G401.6 (cell line): ENCODE results near the gene HAPSTR1.
"Not testable (repeated sequence)": the region's sequence is repeated elsewhere in the genome, so short reads cannot be mapped to it uniquely, and the experiment has no call there.

Experiments
- FAIRE-seq: peaks from 2 replicates; lab custom pipeline; 2012; peaks lifted over from hg19 to GRCh38; lab: Jason Lieb, UNC

Gene HAPSTR1

DNA sequence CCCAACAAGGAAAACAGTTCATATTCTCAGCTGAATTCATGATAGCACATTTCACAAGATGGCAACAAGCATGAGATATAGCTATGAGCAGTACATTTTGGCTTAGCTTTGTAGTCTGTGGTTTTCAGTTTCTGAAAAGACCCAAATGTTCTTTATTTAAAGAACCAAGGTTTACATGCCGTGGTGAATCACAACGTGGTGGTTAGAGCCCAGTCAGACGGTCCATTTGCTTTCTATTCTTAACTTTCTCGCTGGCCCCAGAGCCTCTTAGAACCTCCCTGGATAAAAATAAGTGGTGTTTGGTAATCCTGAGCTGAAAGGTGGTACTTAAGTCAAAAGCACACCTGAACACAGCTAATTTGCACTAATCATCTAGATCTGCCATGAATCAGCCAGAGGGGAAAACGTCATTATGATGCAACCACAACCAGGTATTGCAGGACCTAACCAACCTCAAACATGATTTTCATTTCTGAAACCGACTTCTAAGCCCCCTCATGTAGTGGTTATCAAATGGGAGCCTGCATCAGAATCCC is 18.6 kb upstream of the HAPSTR1 start:
- no peak for FAIRE-seq

DNA sequence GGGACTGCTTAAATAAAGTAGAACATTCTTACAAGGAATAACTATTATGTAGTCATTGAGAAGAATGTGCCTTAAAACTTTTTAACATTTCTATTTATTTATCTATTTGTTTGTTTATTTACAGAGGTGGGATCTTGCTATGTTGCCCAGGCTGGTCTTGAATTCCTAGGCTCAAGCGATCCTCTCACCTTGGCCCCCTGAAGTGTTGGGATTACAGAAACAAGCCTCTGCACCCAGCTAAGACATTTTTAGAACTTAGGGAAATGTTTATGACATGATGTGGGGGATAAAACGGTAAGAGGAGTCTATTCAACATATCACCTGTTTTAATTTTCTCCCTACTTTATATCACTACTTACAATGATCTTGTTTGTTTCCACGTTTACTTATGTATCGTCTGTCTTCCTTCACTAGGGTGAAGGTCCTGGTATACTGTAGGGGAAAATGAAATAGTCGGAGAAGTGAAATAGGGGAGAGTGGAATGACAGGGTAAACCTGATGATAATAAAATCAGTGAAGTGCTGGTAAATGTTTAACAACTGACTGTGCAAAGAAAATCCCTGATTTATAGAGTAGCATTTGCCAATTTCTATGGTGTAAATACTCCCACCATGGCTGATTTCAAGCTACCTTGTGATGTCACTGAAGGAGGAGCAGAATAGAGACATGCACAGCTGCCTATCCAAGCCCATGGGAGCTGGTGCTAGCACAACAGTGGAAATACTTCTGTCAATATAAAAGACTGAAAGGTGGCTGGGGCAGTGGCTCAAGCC is 16.0 kb upstream of the HAPSTR1 start:
- FAIRE-seq: no peak

DNA sequence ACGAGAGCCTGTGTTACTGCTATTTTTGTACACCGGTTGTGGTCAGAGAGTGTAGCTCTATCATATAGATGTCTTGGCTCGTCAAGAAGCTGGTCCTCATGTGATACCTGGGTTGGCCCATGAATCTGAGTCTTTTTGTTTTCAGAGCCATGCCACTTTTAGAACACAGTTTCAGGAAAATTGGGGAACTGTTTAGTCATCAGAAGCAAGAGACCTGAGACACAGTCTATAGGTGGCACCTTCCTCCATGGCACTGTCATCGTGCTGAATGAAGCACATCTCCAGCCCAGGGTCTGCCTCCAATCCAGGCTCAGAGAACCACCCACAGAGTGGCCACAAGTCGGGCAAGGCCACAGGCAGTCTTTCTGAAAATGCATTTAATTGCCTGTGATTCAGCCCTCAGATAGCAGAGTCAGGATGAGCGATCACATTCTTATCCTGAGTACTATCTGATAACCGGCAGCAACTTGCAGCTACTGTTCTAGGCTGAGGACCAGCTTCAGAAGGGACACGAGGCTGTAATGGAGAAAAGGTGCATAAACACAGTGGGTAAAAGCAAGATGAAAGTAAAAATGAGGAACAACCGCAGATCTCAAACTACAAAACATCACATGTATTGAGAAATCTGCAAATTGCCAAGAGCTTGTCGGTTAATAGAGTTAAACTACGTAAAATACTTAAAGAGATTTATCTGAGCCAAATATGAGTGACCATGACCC is 14.2 kb upstream of the HAPSTR1 start:
- no peak for FAIRE-seq

DNA sequence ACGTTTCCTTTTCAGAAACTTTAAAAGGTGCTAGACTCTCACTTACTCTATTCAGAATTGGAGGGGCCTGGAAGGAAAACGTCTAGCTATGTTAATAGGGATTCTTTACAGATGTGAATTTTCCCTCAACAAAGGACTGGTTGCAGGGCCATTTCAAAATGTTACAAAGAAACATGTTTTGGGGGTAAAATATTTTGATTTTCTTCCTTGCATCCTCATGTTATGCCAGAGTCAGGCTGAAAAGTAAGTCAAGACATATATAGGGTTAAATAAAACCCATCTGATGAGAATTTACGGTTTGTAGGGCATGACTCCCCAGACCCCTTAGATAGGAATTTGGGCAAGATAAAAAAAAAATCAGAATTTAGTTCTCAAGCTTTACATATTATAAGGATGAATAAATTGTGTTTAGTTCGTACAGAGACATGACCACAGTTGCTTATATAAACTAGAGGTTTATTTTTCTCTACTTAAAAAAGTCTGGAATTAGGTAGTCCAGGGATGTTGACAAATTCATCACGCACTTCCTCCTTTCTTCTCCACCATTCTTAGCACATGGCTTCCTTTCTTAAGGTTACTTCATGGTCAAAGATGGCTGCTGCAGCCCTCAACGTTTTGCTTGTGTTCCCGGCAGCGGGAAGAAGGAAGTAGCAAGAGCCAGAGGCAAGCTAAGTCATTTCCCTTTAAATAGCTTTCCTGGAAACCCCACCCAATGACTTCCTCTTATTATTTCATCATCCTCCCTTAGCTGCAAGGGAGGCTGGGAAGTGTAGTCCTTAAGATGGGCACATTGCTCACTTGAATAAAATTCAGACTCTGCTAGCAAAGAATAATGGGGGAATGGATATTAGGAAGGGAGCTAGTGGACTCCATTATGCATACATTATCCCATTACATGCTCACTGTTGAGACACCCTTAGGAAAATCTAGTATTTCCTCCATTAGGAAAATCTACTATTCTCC is 12.7 kb upstream of the HAPSTR1 start:
- FAIRE-seq: not testable (repeated sequence)

DNA sequence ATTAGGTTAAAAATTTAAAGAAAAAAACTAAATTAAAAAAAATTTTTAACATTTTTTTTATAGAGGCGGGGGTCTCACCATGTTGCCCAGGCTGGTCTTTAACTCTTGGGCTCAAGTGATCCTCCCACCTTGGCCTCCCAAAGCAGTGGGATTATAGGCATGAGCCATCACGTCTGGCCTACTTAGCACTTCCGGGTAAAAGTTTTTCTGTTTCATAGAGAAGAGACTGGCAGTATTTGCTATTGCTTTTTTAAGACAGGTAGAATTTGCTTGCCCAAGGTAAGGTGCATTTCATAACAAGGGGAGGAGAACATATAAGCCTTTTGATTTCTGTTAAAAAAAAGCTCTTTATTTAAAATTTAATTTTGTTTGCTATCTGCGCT is 12.0 kb upstream of the HAPSTR1 start:
- FAIRE-seq: no peak

DNA sequence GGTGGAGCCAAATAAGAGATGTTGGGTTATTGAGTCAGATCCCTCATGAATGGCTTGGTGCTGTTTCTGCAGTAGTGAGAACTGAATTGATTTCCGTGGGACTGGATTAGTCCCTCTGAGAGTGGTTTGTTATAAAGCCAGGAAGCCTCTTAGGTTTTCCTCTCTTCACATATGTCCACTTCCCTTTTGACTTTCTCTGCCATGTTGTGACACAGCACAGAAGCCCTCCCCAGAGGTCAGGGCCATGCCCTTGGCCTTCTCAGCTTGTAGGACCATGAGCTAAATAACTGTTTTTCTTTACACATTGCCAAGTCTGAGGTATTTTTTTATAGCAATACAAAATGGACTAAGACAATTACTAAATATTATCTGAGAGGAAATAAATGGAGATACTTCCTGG is 10.3 kb upstream of the HAPSTR1 start:
- FAIRE-seq: no peak

DNA sequence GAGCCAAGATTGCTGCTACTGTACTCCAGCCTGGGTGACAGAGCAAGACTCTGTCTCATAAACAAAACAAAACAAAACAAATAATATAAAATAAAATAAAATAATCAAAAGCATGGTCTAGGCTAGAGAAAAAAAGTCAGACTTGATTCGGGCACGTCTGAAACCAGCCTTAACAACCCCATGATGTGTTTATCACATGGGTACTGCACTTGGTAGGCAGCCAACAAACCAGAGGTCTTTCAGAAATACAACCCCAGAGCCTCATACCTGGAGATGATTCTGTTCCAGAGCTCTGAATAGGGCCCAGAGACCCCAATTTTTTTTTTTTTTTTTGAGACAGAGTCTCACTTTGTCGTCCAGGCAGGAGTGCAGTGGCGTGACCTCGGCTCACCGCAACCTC is 9.6 kb upstream of the HAPSTR1 start:
- no peak for FAIRE-seq

DNA sequence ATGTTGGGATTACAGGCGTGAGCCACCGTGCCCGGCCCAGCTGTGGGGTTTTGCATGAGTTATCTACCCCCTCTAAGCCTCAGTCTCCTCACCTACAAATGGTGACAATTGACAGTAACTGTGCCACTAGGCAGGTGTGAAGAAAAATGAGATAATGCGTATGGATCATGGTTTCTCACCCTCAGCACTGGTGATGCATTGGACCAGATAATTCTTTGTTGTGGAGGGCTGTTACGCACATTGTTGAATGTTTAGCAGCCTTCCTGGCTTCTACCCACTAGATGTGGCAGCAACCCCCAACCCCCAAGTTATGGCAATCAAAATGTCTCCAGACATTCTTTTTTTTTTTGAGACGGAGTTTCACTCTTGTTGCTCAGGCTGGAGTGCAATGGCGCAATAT is 9.0 kb upstream of the HAPSTR1 start:
- FAIRE-seq: no peak

DNA sequence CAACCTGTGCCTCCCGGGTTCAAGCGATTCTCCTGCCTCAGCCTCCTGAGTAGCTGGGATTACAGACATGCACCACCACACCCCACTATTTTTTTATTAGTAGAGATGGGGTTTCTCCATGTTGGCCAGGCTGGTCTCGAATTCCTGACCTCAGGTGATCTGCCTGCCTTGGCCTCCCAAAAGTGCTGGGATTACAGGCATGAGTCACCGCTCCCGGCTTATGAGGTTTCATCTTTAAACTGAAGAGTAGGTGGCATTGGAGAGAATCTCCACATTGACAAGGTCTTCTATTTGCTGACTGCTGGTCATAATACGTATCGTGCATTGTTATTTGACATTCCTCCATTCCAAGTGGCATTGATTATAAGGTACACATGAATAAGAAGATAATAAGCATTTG is 3.7 kb upstream of the HAPSTR1 start:
- FAIRE-seq: not testable (repeated sequence)

DNA sequence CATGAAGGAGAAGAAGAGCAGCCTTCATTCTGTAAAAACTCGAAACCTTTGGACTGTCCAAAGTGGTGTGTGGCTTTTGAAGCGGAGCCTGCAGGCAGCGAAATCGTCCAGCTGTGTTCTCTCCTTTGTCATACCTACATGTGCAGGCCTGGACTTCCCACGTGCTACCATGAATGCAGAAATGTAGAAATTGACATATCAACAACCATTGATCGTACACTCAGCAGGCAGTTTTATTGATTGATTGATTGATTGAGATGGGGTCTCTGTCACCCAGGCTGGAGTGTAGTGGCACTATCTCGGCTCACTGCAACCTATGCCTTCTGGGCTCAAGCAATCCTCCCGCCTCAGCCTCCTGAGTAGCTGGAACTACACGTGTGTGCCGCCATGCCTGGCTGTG is 2.6 kb upstream of the HAPSTR1 start:
- no peak for FAIRE-seq

DNA sequence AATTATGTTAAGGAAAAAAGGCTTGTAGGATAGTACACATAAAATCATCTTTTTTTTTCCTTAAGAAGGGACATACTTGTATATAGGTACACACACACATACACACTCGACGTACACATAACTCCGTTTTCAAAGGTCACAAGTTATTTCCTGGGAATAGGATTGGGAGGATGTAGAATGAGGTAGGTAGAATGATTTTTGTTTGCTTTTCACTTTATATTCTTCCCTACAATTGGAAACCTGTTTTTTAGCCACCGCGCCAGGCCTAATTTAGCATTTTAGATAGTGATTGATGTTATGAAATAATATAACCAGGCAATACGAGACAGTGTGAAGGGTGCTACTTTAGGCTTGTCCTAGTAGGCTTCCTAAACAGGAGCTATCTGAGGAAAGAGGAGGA is 1.8 kb upstream of the HAPSTR1 start:
- no peak for FAIRE-seq

DNA sequence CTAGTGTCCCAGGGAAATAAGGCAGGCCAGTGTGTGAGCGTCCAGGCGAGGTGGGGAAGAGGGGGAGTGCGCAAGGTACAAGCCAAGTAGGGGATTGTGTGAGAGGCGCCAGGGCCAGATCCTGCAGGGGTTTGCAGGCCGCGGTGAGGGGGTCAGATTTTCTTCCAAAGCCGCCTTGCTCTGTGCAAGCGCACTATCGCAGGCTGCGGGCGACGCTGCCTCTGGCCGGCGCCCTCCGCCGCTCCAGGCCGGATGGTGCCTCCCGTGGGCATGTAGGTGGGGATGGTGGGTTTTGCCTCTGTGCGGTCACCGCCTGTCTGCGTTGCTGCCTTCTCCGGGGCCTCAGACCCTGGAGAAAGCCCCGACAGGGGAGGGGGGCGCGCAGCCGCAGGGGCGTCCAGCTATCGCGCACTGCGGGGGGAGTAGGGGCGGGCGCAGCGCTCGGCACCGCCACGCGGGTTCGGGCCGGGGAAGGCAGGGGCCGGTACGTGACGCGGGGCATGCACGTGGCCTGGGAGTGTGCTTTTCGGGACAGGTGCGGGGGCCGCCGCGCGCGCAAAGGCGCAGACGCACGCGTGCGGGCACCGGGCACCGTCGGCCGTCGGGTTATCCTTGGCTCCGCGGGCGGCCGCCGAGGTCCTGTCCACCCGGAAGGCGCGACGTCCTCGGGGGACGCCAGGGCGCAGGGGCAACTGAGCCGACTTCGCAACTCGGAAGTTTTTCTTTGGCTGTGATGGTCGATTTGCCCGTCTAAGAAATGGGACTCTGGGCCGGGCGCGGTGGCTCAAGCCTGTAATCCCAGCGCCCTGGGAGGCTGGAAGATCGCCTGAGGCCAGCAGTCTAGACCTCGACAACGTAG is 1.1 kb upstream of the HAPSTR1 start:
- FAIRE-seq: no peak

DNA sequence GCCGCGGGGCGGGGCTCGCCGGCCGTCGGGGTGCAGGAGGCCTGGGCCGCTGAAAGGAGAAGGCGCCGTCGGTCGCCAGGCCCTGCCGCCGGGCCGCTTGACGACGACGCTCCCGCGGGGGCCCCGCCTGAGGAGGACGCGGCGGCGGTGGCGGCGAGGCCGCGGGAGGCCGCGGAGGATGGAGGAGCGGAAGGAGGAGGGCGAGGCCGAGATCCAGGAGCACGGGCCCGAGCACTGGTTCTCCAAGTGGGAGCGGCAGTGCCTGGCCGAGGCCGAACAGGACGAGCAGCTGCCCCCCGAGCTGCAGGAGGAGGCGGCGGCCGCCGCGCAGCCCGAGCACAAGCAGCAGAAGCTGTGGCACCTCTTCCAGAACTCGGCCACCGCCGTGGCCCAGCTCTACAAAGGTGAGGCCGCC is 430 bp downstream of the HAPSTR1 start:
- FAIRE-seq: no peak

DNA sequence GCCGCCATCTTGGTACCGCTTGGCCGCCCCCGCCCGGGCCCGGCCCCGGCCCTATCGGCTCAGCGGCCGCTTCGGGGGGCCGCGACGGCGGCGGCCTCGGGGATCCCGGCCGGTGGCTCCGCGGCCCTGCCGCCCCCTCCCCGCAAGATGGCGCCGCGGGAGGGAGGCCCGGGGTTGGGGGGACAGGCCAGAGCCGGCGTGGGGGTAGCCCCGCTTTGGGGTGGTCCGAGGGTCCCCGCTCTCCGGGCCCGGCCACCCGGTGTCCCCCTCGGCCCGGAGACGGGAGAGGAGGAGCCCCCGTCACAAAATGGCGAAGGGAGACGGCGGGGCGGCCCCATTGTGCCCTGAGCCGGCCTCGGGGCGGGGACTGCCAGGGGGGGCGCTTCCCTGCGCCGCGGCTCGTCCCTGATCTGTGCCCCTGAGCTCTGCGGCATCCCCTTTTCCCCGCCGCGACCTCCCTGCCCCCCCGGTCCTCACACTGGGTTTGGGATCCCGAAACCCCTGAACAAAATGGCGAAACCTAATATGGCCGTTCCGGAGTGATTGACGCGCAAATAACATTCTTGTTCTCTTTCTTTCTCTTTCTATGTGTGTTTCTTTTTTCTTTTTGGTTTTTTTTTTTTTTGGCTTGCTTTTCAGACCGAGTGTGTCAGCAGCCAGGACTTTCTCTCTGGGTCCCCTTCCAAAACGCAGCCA is 986 bp downstream of the HAPSTR1 start:
- no peak for FAIRE-seq

DNA sequence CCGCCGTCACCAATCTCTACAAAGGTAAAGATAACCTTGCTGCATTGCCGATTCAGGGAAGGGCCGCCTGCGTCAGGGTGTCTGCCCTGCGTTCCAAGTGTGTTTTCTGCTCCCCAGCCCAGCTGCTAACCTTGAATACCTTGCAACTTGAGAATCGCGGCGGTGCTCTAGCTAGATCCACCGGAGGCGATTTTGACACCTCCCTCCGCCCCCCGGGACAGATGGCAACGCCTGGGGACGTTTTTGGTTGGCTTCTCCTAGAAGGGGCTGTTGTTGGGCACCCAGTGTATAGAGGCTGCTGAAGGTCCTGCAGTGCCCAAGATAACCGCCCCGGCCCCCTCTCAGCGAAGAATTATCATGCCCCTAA is 1.5 kb downstream of the HAPSTR1 start:
- no peak for FAIRE-seq

DNA sequence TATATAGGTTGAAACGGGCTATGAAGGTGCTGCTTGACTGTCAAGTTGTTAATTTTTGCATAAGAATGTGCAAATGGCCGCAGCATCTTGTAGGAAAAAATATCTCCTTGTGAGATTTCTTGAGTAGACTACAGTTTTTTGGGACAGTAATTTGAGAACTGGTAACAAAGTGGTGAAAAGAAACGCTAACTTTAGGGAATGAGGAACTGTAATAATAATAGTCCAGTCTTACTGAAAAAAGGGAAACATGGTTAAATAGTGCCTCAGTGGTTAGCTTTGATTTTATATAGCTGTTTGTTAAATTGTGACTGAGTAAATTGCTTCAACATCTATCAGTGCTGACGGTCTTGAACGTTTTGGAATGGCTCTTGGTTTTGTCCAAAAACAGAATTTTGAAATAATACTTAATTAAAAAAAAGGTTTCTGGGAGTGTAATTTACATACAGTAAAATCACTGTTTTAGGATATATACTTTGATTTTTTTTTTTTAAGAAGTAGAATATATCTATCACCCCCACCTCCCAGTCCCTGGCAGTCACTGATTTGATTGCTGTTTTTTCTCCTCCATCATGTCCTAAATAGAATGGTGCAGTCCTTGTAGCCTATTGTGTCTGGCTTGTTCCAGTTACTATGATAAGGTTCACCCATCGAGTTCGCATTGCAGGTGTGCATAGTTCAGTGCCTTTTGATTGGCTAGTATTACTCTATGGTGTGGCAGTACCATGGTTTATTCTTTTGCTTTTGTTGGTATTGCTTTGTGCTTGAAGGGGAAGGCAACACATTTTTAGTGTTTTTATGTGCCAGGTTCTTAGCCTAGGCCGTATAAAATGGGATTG is 2.8 kb downstream of the HAPSTR1 start:
- FAIRE-seq: no peak

DNA sequence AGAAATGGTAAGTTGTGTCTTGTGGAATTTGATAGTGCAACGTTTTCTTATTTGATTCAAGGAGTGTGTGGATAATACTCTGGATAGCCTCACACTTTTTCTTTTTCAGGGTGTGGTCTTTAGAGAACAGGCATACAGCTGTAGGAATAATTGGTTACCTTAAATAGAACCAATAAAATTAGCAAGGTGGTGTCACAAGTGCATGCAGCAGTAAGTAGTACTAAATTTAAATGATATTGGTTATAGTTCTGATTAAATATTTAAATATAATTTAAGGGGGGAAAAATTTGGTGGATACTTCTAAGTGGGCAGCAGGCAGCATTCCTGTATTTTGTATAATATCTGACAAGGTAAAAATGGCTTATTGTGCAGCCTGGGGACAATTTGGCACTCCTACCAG is 3.7 kb downstream of the HAPSTR1 start:
- FAIRE-seq: no peak

DNA sequence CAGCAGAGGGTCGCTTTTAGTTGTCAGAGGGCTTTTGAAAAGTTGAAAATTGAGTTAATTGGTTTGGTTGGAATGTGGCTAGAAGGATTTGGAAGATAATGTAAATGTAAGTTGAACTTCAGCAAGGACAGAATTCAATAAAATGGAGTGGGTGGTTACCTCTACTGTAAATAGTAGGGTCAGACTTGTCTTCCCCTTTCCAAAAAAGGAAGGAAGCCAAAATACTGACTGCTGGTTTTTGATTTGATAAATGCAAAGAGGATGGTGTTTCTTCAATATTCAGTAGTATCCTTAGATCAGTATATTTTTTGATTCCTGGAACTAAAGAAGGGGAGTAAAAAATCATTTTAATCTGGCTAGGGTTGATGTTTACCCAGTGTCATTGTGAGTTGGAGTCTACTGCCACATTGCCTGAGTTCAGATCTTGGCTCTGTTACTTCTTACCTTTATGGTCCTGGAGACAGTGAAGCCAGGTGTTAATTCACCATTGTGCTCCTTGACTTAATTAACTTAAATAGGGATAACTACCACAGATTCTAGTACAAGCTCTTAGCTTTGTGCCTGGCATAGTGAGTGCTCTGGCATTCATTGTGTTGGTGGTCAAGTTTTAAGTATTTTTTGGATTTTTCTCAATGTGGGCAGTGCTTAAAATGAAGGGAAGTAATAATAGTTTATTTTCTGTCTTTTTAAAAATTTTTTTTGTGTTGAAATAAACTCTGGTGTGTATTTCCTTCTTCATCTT is 4.4 kb downstream of the HAPSTR1 start:
- FAIRE-seq: no peak

DNA sequence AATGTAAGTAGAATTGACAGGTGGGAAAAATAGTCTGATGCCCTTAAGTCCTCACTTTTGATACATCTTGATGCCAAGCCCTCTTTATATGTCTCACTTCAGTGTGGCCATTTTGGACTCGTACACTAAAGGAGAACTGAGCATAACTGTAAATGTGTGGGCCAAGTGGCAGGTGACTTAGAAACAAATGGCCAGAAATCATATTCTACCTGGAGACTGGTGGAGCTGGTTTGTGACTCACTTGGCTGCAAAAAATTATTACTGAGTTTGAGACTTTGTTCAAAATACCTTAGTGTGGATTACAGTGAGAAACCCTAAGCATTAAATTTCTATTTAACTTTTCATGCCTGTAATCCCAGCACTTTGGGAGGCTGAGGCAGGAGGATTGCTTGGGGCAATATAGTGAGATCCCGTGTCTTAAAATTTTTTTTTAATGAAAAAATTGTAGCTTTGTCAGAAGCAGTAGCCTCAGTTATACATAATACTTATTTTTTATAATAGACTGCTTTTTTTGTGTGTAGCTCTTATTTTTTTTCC is 5.0 kb downstream of the HAPSTR1 start:
- FAIRE-seq: no peak
